Stimulated activated CD4-positive, alpha-beta T cell treated with anti-CD3 and anti-CD28 coated beads, Interleukin-2, amount 100 ng/mL, for 4 hours (primary cell): ENCODE results near the gene RYR3.
"Not testable (repeated sequence)": the region's sequence is repeated elsewhere in the genome, so short reads cannot be mapped to it uniquely, and the experiment has no call there.

Source experiments
- DNase-seq: peaks from one replicate; pipeline ENCODE4 v3.0.0-alpha.2; 2020; ENCODE audit warnings: low read depth

Gene RYR3

GRCh38 chr15:33516563-33516962 lies 205.8 kb downstream of the RYR3 start:
- no peak for DNase-seq

DNA sequence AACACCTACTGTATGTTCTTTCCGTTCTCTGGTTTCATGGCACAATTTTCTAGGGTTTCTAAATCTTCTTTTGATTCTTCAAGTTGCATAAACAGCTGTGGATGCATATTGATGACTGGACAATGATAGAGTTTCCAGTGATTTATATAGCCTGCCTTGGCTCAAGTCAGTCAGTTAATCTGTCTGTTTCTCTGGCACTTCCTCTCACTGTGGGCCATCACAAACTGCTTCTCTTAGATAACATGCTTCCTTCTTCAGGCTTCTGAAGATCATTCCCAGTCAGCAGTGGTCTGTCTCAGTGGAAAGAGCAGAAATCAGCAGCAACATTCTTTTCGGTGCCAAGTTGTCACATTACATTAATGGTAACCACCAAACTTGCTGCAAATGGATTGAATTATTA lies 207.2 kb downstream of the RYR3 start:
- no peak for DNase-seq

DNA sequence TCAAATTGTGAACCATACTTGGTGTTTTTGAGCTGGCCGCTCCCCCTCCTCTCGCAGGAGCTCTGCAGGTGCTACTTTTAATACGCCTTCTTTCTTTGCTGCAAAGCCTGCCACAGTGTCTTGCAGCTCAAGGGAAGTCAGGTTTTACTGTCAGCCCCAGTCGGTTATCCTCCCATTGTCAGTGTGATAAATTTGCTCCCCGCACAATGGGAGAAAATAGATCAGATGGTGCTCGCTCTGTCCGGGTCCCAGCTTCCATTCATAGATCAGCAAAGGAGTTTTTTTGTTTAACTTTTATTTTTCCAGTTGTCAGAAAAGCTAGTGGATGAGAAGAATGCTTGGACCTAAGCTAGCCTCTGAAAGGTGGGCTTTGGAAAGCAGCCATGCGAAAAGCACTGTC lies 207.7 kb downstream of the RYR3 start:
- DNase-seq = no peak

DNA sequence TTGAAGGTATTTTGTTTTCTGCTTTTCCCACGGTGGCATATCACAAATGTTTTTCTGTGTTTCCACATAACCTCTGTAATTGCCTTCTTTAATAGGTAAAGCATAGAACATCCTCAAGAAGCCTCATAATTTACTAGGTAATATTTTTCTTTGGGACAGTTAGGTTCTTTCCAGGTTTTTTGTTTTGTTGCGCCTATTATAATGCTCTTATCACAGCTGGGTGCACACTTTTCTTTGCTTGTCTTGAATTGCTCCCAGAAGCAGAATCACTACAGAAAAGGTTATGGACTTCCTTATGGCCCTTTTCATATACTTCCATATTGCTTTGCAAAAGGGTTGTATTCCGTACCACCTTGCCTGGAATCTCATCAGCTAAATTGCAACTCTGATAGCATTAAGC lies 213.5 kb downstream of the RYR3 start:
- DNase-seq = no peak

- DNase-seq = no peak
Measured at GRCh38 chr15:33526532-33526931, 215.8 kb downstream of the RYR3 start.

DNA sequence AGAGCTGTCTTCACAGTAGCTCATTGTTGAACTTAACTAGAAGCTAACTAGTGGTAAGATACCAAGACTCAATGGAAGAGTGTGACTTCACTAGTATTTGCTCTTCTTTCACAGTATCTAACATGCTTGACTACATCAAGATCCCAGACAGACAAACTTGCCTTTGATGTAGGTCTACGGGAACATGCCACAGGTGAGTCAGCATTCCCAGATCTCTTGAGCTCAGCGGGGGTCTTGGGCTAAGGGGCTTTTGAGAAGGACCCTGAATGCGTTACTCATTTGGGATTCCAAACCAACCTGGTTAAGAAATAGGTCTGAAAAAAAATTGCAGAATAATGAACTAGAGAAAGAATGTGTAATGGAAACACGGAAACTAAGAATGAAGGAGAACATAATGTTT lies 222.4 kb downstream of the RYR3 start:
- no peak for DNase-seq

GRCh38 chr15:33534642-33535041 lies 223.9 kb downstream of the RYR3 start:
- DNase-seq = no peak

DNA sequence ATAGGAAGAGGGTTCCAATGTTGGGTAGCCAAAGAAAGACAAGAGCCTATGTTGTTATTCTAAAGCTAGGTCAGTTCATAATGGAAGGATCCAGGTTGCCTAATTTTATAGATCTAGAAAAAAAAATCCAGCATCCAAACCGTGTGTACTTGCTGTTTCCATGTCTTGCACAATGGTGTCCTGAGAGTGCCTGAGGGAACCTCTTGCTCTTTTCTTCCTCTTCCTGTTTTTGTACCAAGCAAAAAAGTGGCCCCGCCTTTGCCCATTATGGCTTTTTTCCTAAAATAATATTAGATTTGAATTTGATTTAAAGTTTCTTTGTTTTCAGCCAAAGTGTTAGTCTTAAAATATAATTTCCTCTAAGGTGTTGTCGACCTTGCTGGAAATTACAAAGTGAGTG lies 224.4 kb downstream of the RYR3 start:
- no peak for DNase-seq

- DNase-seq = no peak
Measured at GRCh38 chr15:33539825-33540573, 229.2 kb downstream of the RYR3 start.

GRCh38 chr15:33543957-33544356 lies 233.2 kb downstream of the RYR3 start:
- DNase-seq = no peak

DNA sequence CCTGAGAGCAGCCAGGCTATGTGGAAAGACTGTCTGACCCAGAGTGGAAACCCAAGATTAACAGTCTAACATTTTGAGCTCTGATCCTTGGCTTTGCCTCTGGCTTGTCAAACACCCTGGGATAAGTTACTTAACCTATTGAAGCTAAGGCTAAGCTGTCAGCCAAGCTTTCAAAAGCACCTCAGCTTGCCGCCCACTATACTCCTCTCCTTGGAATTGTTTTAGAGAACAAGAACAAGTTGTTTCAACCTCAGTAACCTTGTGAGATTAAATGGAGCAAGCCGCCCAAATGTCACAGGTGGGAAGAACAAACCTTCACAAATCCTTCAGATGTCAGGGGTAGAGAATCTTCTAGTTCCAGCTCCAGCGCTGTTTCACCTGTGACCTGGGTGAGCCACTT lies 235.1 kb downstream of the RYR3 start:
- DNase-seq = no peak

GRCh38 chr15:33547876-33548275 lies 237.1 kb downstream of the RYR3 start:
- no peak for DNase-seq

- DNase-seq = no peak
Measured at GRCh38 chr15:33551860-33552259, 241.1 kb downstream of the RYR3 start.

- no peak for DNase-seq
Measured at GRCh38 chr15:33553157-33553556, 242.4 kb downstream of the RYR3 start.

DNA sequence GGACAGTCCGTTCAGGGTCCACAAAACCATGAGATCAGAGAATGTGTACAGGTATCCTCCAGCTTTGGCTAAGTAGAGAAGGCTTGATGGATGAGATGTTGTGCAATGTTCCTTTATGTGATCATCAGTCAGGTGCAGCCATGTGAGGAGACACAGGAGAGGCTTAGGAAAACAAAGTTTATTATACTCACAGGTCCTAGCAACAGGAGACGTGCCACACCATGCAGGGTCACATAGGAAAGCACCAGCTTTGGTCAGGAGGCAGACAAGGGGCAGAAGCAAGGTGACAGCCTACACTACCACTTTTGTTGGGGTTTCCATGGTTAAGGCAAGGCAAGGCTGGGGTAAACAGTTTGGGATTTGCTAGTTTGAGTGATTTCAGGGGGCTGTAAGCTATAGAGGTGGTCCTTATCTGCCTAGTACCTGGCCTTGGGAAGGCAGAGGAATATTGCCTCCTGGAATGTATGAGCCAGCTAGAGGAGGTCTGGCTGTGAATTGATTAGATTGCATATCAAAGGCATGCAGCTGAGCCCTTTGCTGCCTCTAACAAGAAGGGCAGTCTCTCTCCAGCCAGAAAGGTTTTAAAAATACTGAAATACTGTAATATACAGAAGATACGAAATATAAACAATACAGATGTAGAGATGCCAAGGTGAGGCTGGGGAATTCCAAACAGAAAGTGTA lies 248.6 kb downstream of the RYR3 start:
- no peak for DNase-seq

- DNase-seq = no peak
Measured at GRCh38 chr15:33561407-33561806, 250.6 kb downstream of the RYR3 start.

DNA sequence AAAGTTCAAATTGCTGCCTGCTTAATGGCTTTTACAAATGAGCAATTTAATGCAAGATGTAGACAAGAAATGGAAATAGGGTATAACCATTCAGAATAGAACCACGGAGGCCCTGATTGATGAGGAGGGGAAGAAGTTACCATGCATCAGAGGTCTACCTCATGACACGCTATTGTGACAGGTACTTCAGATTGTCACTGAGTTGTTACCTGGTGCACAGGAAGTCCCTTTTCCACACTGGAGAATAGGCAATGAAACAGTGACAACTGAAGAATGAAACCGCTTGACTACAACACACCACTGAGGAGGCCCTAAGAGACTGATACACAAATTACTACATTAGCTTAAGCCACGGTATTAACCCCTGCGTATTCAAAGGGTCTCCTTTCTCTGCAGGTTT lies 251.2 kb downstream of the RYR3 start:
- no peak for DNase-seq

GRCh38 chr15:33565094-33565493 lies 254.3 kb downstream of the RYR3 start:
- no peak for DNase-seq

- DNase-seq = no peak
Measured at GRCh38 chr15:33567652-33568051, 256.9 kb downstream of the RYR3 start.

GRCh38 chr15:33569036-33569435 lies 258.3 kb downstream of the RYR3 start:
- DNase-seq = no peak

GRCh38 chr15:33577911-33578310 lies 267.1 kb downstream of the RYR3 start:
- not testable (repeated sequence) for DNase-seq

DNA sequence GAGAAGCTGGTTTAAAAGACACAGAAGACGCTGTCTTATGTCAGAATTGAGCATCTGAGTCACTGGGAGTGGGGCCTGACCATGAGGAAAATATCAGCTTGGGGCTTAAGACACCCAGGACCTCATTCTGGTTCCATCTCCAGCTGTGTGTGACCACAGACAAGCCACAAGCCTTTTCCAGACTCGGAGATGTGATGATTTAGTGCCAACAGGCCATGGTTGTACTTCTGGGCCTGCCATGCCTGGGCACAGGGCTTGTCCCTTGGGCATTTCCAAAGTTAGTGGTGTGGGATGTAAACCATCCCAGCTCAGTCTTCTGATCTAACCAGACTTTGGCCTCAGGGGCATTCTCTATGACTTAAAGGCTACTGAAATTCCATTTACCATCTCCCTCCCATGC lies 269.8 kb downstream of the RYR3 start:
- DNase-seq = no peak

DNA sequence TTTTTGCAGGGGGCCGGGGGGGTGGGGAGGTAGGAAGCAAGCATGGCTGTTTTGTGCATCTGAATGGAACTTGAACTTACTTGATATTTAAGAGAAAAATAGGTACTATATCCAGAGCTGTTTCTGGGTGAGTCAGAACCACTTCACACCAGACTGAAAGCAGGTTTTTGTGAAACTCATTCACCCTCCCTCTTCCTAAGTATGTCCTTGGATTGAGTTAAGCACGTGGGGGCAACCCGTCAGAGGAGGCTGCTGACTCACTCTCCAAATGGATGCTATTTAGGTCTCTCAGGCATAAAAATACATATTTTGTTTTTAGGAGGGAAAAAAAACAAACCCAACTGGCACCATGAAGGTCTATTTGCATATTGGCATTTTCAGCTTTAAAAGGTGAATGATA lies 270.3 kb downstream of the RYR3 start:
- no peak for DNase-seq

DNA sequence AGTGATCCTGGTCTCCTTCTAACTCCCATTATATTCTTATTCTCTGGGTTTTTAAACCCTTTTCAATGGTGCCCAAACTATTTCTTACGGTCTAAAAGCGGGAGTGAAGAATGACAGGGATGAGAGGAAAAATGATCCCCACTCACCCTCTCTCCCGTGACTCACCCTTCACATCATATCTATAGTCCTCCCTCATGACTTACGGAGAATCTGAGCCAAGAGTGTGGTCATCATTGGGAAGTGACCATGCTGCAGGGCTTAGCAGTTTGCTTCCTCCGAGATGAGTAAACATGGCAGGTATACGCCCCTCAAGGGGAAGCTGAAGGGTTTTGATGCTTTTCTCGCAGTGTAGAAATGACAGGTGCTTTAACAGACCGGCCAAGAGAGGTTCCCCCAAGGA lies 274.0 kb downstream of the RYR3 start:
- no peak for DNase-seq
